NCI-H187 (cell line): ENCODE measurements around the gene C1orf74.

Experiments
- DNase-seq, 2 experiments: peaks; one replicate each; lab custom pipeline; 2025; lab: John Stamatoyannopoulos, UW

The C1orf74 gene

GRCh38 chr1:209746451-209747165 lies 37.8 kb downstream of the C1orf74 start:
- DNase-seq, result no peak

- no peak for DNase-seq
These were observed 41.2 kb downstream of the C1orf74 start for GRCh38 chr1:209743145-209743482.

- no peak for DNase-seq
These were observed 41.8 kb downstream of the C1orf74 start for GRCh38 chr1:209742409-209743144.

- no peak for DNase-seq
These were observed 42.5 kb downstream of the C1orf74 start for GRCh38 chr1:209741889-209742288.

GRCh38 chr1:209741193-209741592 lies 43.2 kb downstream of the C1orf74 start:
- no peak for DNase-seq

DNA sequence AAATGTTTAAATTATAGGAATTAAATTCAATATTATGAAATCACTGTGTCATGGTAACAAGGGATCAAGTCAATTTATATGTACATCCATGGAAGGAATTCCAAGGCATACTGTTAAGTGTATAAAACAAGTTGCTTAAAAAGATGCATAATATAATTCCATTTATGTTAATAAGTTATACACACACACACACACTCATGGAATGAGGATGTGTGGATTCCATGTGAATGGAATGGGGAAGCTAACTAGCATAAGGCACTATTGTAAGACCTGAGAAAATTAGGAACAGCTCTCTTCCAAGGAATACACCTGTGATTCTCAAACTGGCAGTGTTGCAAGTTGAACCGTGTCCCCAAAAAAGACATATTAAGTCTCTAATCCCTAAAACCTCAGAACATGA lies 46.1 kb downstream of the C1orf74 start:
- DNase-seq, result no peak

- no peak for DNase-seq
These were observed 47.2 kb downstream of the C1orf74 start for GRCh38 chr1:209737118-209737505.

DNA sequence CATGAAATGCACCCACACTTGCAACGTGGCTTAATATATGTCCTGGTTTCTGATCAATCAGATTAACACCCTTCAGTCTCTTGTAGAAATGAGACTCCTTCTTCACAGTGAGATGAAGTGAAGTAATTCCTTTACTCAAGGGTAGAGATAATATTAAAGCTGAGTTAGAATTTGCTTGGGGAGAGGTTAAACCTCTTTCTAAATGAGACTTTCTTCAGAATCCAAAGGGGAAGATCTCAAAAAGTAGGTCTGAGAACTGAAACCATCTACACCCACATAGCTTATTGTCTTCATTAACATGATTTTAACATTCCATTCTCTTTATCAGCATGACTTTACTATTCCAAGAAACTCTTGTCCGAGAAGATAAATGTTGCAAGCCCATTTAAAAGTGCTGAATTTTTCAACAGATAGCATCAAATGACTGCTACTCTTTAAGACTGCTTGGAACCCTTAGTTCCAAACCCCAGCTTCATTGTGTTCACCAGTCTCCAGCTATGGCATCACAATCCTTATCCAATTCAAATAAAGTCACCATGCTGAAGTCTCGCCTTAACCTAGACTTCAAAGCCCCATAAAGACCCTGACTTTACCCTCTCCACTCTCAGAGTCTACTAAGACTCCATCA lies 47.8 kb downstream of the C1orf74 start:
- DNase-seq, result no peak

DNA sequence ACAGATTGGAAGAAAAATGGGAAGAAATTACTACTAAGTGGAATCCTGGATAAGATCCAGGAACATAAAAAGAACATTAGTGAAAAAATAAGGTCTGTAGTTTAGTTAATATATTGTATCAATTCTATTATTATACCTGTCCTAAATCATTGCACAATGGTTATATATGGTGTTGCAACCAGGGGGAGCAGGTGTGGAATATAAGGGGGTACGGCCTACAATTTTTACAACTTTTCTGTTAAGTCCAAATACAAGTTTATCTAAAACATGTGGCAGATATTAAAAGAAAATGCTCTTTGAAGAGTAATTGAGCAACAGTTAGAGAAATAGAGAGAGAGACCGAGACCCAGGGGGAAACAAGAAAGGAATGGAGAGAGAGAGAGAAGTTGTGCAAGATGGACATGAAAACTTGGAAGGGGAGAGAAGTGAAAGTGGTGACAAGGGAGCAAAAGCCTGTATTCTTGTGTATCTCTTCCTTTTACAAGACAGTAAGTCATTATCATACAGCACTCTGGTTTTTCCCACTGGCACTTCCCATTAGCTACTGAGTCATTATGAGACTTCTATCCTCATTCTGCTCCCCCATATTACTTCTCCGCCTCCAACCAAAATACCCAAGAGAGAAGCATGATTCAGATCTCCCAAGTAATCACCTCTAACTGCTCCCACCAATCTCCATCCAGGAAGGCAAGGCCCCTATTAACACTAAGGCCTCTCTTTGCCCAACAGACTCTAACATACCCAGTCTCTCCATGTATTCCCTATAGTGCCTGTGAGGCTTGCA lies 50.8 kb downstream of the C1orf74 start:
- DNase-seq, result no peak

GRCh38 chr1:209732725-209733124 lies 51.6 kb downstream of the C1orf74 start:
- DNase-seq, result no peak

GRCh38 chr1:209729436-209729835 lies 54.9 kb downstream of the C1orf74 start:
- DNase-seq, result no peak
